ENCODE measurements around the gene SLC6A13. TPM values are rescaled to one million over a fixed set of nuclear protein-coding genes. Genes with fewer than 3 reads are reported as not detected.
"Not testable (repeated sequence)": the region's sequence is repeated elsewhere in the genome, so short reads cannot be mapped to it uniquely, and the experiment has no call there.

SLC6A13 gene
- total and polyA plus RNA-seq, 2 donors (not counting 1 experiment from before 2014, with no cell fraction given) = 0.22 to 0.54 TPM

DNA sequence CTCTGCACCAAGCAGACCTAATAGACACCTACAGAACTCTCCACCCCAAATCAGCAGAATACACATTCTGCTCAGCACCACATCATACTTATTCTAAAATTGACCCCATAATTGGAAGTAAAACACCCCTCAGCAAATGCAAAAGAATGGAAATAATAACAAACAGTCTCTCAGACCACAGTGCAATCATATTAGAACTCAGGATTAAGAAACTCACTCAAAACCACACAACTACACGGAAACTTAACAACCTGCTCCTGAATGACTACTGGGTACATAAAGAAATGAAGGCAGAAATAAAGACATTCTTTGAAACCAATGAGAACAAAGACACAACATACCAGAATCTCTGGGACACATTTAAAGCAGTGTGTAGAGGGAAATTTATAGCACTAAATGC lies 37.5 kb upstream of the SLC6A13 start:
- H3K9me3 Mint-ChIP-seq (ENCODE audit: insufficient read depth); CTCF ChIA-PET; intact Hi-C loops (cut with micrococcal nuclease); POLR2A ChIA-PET; H3K27me3 Mint-ChIP-seq; H2AFZ ChIP-seq (ENCODE audit: insufficient read depth, low read depth, low read length, poor library complexity, severe bottlenecking); DNase-seq; H3K4me3 Mint-ChIP-seq; H3K4me2 ChIP-seq (replicated peaks; ENCODE audit: low read depth, low read length, poor library complexity, severe bottlenecking); H3K9me3 ChIP-seq (ENCODE audit: control extremely low read depth in 1 of 3, control insufficient read depth in 2 of 3, insufficient read depth in 1 of 3, low read length in 2 of 3); ATAC-seq (ENCODE audit: low read depth); H3K4me3 ChIP-seq (ENCODE audit: control extremely low read depth in 1 of 5, extremely low read depth in 1 of 5, insufficient read depth in 1 of 5, low read depth in 2 of 5, low read length in 4 of 5); H3K27me3 ChIP-seq (replicated peaks in 1 of 4; ENCODE audit: control extremely low read depth in 1 of 4, control insufficient read depth in 3 of 4, insufficient read depth in 4 of 4, low read length in 3 of 4); H3K9ac ChIP-seq (ENCODE audit: low read length); H3K79me2 ChIP-seq (ENCODE audit: control insufficient read depth, insufficient read depth, low read length); H3K4me1 ChIP-seq (ENCODE audit: control insufficient read depth in 2 of 2, insufficient read depth in 2 of 2, low read length in 2 of 2); H3K27ac Mint-ChIP-seq; H3K27ac ChIP-seq (ENCODE audit: low read length in 2 of 2): not testable (repeated sequence)
- Histone ChIP-seq H3K36me3 (replicated peaks in 1 of 2; ENCODE audit: control extremely low read depth in 1 of 2, control insufficient read depth in 1 of 2, extremely low read depth in 1 of 2, insufficient read depth in 2 of 2, low read length in 1 of 2) (peaks cover 16 to 62% of the 10 kb centered on the region in 2 experiments), H4K20me1 (ENCODE audit: control insufficient read depth, insufficient read depth, low read length, poor library complexity, severe bottlenecking) (peaks cover 18% of the 10 kb centered on the region)
- no CpG with 5 or more reads among the region's 1 CpG for WGBS (ENCODE audit: insufficient coverage)
- peaks cover 16% of the 10 kb centered on the region for H3K4me1 Mint-ChIP-seq

DNA sequence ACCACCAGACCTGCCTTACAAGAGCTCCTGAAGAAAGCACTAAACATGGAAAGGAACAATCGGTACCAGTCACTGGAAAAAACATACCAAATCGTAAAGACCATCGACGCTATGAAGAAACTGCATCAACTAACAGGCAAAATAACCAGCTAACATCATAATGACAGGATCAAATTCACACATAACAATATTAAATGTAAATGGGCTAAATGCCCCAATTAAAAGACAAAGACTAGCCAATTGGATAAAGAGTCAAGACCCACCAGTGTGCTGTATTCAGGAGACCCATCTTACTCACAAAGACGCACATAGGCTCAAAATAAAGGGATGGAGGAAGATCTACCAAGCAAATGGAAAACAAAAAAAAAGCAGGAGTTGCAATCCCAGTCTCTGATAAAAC lies 36.9 kb upstream of the SLC6A13 start:
- not testable (repeated sequence) for H3K9me3 Mint-ChIP-seq (ENCODE audit: insufficient read depth)

DNA sequence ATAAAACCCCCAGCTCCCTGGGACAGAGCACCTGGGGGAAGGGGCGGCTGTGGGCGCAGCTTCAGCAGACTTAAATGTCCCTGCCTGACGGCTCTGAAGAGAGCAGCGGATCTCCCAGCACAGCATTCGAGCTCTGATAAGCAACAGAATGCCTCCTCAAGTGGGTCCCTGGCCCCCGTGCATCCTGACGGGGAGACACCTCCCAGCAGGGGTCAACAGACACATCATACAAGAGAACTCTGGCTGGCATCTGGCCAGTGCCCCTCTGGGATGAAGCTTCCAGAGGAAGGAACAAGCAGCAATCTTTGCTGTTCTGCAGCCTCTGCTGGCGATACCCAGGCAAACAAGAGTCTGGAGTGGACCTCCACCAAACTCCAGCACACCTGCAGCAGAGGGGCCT lies 35.4 kb upstream of the SLC6A13 start:
- H3K4me3 Mint-ChIP-seq; H3K27me3 Mint-ChIP-seq; H3K4me2 ChIP-seq (replicated peaks; ENCODE audit: low read depth, low read length, poor library complexity, severe bottlenecking); H3K4me3 ChIP-seq (ENCODE audit: control extremely low read depth in 1 of 5, extremely low read depth in 1 of 5, insufficient read depth in 1 of 5, low read depth in 2 of 5, low read length in 4 of 5); H3K27me3 ChIP-seq (replicated peaks in 1 of 4; ENCODE audit: control extremely low read depth in 1 of 4, control insufficient read depth in 3 of 4, insufficient read depth in 4 of 4, low read length in 3 of 4); H3K9me3 Mint-ChIP-seq (ENCODE audit: insufficient read depth); ATAC-seq (ENCODE audit: low read depth); H3K9me3 ChIP-seq (ENCODE audit: control extremely low read depth in 1 of 3, control insufficient read depth in 2 of 3, insufficient read depth in 1 of 3, low read length in 2 of 3); POLR2A ChIA-PET; DNase-seq; H3K79me2 ChIP-seq (ENCODE audit: control insufficient read depth, insufficient read depth, low read length); H3K27ac ChIP-seq (ENCODE audit: low read length in 2 of 2); CTCF ChIA-PET; H2AFZ ChIP-seq (ENCODE audit: insufficient read depth, low read depth, low read length, poor library complexity, severe bottlenecking); H3K9ac ChIP-seq (ENCODE audit: low read length); H3K27ac Mint-ChIP-seq; intact Hi-C loops (cut with micrococcal nuclease); H3K4me1 ChIP-seq (ENCODE audit: control insufficient read depth in 2 of 2, insufficient read depth in 2 of 2, low read length in 2 of 2): not testable (repeated sequence)
- 97% methylated on average over 8 of the region's 8 CpGs for WGBS (ENCODE audit: insufficient coverage)
- H3K4me1 Mint-ChIP-seq = peaks cover 16% of the 10 kb centered on the region
- H4K20me1 ChIP-seq (ENCODE audit: control insufficient read depth, insufficient read depth, low read length, poor library complexity, severe bottlenecking) = peaks cover 23% of the 10 kb centered on the region
- H3K36me3 ChIP-seq (replicated peaks in 1 of 2; ENCODE audit: control extremely low read depth in 1 of 2, control insufficient read depth in 1 of 2, extremely low read depth in 1 of 2, insufficient read depth in 2 of 2, low read length in 1 of 2) = peaks cover 14 to 64% of the 10 kb centered on the region in 2 experiments

More for the DNA sequence above, 36.9 kb upstream of the SLC6A13 start:
- H3K9ac ChIP-seq (ENCODE audit: low read length); H3K27ac Mint-ChIP-seq; H3K4me1 ChIP-seq (ENCODE audit: control insufficient read depth in 2 of 2, insufficient read depth in 2 of 2, low read length in 2 of 2); ATAC-seq (ENCODE audit: low read depth); H3K27me3 ChIP-seq (replicated peaks in 1 of 4; ENCODE audit: control extremely low read depth in 1 of 4, control insufficient read depth in 3 of 4, insufficient read depth in 4 of 4, low read length in 3 of 4); H3K9me3 ChIP-seq (ENCODE audit: control extremely low read depth in 1 of 3, control insufficient read depth in 2 of 3, insufficient read depth in 1 of 3, low read length in 2 of 3); DNase-seq; H2AFZ ChIP-seq (ENCODE audit: insufficient read depth, low read depth, low read length, poor library complexity, severe bottlenecking); H3K79me2 ChIP-seq (ENCODE audit: control insufficient read depth, insufficient read depth, low read length); H3K4me3 Mint-ChIP-seq; CTCF ChIA-PET; H3K27ac ChIP-seq (ENCODE audit: low read length in 2 of 2); H3K27me3 Mint-ChIP-seq; intact Hi-C loops (cut with micrococcal nuclease); POLR2A ChIA-PET; H3K4me3 ChIP-seq (ENCODE audit: control extremely low read depth in 1 of 5, extremely low read depth in 1 of 5, insufficient read depth in 1 of 5, low read depth in 2 of 5, low read length in 4 of 5); H3K4me2 ChIP-seq (replicated peaks; ENCODE audit: low read depth, low read length, poor library complexity, severe bottlenecking): not testable (repeated sequence)
- Histone ChIP-seq H4K20me1 (ENCODE audit: control insufficient read depth, insufficient read depth, low read length, poor library complexity, severe bottlenecking) (peaks cover 18% of the 10 kb centered on the region), H3K36me3 (replicated peaks in 1 of 2; ENCODE audit: control extremely low read depth in 1 of 2, control insufficient read depth in 1 of 2, extremely low read depth in 1 of 2, insufficient read depth in 2 of 2, low read length in 1 of 2) (peaks cover 12 to 64% of the 10 kb centered on the region in 2 experiments)
- 83% methylated on average over 1 of the region's 5 CpGs for WGBS (ENCODE audit: insufficient coverage)
- peaks cover 16% of the 10 kb centered on the region for H3K4me1 Mint-ChIP-seq

Data from B cell (primary cell).